Measurements from ENCODE around the gene IMP3. TPM values are rescaled to one million over a fixed set of nuclear protein-coding genes. Genes with fewer than 3 reads are reported as not detected.
A peak's percentile ranks its signal among the peaks of the same experiment; 100 is the strongest.

Gene IMP3
- total and polyA plus RNA-seq, 4 donors, result 45.2 to 94.8 (median 69.6) TPM

DNA sequence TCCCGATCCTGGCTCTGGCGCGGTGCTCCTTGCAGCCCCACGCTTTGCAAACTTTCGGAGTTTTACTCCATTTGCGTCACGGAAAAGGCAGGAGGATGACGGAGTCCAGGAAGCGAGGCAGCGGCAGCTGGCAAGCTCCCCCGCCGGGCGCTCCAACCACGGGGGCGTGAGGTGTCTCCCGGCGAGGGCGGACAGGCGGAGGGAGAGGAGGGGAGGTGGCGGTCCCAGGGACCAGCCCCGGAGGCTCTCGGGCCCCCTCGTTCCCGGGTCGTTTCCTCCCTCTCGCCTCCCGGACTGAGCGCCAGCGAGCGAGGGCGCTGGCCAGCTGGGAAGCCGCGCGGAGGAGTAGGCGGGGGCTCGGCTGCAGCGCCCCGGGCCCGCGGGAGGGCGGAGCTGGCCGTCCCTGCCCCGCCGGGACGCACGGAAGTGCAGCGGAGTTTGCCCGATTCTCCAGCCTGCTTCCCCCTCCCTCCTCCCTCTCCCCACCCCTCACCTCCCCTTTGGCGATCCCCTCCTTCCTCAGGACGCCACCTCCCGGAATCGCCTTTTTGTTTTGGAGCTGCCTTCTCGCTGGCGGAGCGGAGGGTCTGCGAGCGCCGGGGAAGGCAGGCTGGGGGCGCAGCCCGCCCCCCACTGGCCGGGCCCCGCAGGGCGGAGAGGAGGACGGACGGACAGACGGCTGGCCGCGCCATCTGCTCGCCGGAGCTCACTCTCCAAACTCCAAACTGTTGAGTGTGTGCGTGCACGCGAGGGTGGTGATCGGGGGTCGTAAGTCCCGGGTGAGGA lies 7.5 kb upstream of the IMP3 start, which contains the start of gene SNX33:
TSS of gene SNX33 (plus strand) at position 543 of the 786 bp plus-strand sequence. CDS start 1,191 bp downstream, outside the sequence.
- Histone ChIP-seq H3K9me3 (ENCODE audit: control insufficient read depth in 4 of 4, low read length in 3 of 4) (no peaks in the 10 kb centered on the region), H3K27ac (ENCODE audit: low read depth in 1 of 2, low read length in 2 of 2) (peak within 1 kb of the TSS; percentile 96 to 99), H3K36me3 (ENCODE audit: control insufficient read depth in 4 of 4, insufficient read depth in 3 of 4, low read depth in 1 of 4, low read length in 3 of 4) (peaks cover 0 to 3% (median 1%) of the 10 kb centered on the region in 4 donors), H3K4me3 (ENCODE audit: low read depth in 1 of 3, low read length in 3 of 3) (peak within 1 kb of the TSS; percentile 81 to 91 (median 91)), H3K4me1 (ENCODE audit: control insufficient read depth in 4 of 4, insufficient read depth in 4 of 4, low read length in 3 of 4) (peaks cover 20 to 51% (median 44%) of the 10 kb centered on the region in 4 donors), H3K27me3 (ENCODE audit: control insufficient read depth in 4 of 4, insufficient read depth in 4 of 4, low read length in 3 of 4) (no peaks in the 10 kb centered on the region), H3K9ac (ENCODE audit: low read depth in 1 of 2, low read length in 2 of 2) (peak within 1 kb of the TSS; percentile 55 to 70)
- WGBS, result under 1% methylated on average over 76 of the region's 76 CpGs
- DNase-seq (ENCODE audit: low spot score), result peak; percentile 66
- peak in 1 of 2 donors; percentile 9 for TF ChIP-seq RXRA (IDR thresholded peaks at IDR 0.05)
- TF ChIP-seq SP1 (IDR thresholded peaks at IDR 0.05), result peak; percentile 28
- TF ChIP-seq GABPA (IDR thresholded peaks at IDR 0.05 in 1 of 2, conservative IDR thresholded peaks at IDR 0.05 in 1 of 2), result no peak
- peak in 1 of 2 donors; percentile 11 for TF ChIP-seq RAD21 (IDR thresholded peaks at IDR 0.05)
- TF ChIP-seq, protein P1, sequence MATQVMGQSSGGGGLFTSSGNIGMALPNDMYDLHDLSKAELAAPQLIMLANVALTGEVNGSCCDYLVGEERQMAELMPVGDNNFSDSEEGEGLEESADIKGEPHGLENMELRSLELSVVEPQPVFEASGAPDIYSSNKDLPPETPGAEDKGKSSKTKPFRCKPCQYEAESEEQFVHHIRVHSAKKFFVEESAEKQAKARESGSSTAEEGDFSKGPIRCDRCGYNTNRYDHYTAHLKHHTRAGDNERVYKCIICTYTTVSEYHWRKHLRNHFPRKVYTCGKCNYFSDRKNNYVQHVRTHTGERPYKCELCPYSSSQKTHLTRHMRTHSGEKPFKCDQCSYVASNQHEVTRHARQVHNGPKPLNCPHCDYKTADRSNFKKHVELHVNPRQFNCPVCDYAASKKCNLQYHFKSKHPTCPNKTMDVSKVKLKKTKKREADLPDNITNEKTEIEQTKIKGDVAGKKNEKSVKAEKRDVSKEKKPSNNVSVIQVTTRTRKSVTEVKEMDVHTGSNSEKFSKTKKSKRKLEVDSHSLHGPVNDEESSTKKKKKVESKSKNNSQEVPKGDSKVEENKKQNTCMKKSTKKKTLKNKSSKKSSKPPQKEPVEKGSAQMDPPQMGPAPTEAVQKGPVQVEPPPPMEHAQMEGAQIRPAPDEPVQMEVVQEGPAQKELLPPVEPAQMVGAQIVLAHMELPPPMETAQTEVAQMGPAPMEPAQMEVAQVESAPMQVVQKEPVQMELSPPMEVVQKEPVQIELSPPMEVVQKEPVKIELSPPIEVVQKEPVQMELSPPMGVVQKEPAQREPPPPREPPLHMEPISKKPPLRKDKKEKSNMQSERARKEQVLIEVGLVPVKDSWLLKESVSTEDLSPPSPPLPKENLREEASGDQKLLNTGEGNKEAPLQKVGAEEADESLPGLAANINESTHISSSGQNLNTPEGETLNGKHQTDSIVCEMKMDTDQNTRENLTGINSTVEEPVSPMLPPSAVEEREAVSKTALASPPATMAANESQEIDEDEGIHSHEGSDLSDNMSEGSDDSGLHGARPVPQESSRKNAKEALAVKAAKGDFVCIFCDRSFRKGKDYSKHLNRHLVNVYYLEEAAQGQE (IDR thresholded peaks at IDR 0.05), result no peak
- TF ChIP-seq EGR1 (IDR thresholded peaks at IDR 0.05; ENCODE audit: low read depth in 2 of 2), result peak; percentile 47 to 80
- TF ChIP-seq, protein P2, sequence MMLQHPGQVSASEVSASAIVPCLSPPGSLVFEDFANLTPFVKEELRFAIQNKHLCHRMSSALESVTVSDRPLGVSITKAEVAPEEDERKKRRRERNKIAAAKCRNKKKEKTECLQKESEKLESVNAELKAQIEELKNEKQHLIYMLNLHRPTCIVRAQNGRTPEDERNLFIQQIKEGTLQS (IDR thresholded peaks at IDR 0.05), result no peak
- TF ChIP-seq, protein P3, sequence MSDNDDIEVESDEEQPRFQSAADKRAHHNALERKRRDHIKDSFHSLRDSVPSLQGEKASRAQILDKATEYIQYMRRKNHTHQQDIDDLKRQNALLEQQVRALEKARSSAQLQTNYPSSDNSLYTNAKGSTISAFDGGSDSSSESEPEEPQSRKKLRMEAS (IDR thresholded peaks at IDR 0.05), result peak; percentile 20
- TF ChIP-seq, protein P4, sequence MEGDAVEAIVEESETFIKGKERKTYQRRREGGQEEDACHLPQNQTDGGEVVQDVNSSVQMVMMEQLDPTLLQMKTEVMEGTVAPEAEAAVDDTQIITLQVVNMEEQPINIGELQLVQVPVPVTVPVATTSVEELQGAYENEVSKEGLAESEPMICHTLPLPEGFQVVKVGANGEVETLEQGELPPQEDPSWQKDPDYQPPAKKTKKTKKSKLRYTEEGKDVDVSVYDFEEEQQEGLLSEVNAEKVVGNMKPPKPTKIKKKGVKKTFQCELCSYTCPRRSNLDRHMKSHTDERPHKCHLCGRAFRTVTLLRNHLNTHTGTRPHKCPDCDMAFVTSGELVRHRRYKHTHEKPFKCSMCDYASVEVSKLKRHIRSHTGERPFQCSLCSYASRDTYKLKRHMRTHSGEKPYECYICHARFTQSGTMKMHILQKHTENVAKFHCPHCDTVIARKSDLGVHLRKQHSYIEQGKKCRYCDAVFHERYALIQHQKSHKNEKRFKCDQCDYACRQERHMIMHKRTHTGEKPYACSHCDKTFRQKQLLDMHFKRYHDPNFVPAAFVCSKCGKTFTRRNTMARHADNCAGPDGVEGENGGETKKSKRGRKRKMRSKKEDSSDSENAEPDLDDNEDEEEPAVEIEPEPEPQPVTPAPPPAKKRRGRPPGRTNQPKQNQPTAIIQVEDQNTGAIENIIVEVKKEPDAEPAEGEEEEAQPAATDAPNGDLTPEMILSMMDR (IDR thresholded peaks at IDR 0.05; ENCODE audit: low read depth, low read length, missing input control), result peak; percentile 28
- peak in 1 of 2 donors; percentile 18 for TF ChIP-seq HNF4A (conservative IDR thresholded peaks at IDR 0.05)
- TF ChIP-seq YY1 (IDR thresholded peaks at IDR 0.05), result peak; percentile 22

DNA sequence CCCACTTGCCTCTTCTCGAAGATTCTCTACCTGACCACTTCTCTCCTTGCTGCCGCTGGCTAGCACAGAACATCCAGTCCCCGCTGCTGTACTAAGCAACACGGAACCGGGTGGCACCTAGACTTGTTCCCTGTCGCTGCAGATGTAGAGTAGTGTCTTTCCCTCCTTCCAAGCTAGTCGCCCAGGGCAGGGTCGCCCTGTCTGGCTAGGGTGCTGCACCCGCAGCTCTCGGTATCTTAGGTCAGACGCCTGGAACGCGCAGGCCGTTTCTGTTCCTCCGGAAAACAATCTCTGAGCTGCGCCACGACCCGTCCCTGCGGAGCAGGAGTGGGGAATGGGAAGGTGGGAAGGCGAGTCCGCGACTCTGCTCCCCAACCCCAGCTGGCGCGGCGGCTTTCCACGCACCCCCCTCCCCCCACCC lies 6.9 kb upstream of the IMP3 start:
- no peaks in the 10 kb centered on the region for H3K27me3 ChIP-seq (ENCODE audit: control insufficient read depth in 4 of 4, insufficient read depth in 4 of 4, low read length in 3 of 4)
- DNase-seq (ENCODE audit: low spot score), result no peak
- peaks cover 20 to 48% (median 40%) of the 10 kb centered on the region in 4 donors for H3K4me1 ChIP-seq (ENCODE audit: control insufficient read depth in 4 of 4, insufficient read depth in 4 of 4, low read length in 3 of 4)
- H3K9me3 ChIP-seq (ENCODE audit: control insufficient read depth in 4 of 4, low read length in 3 of 4), result no peaks in the 10 kb centered on the region
- peak overlapping the region; percentile 55 to 70 for H3K9ac ChIP-seq (ENCODE audit: low read depth in 1 of 2, low read length in 2 of 2)
- 1% methylated on average over 26 of the region's 26 CpGs for WGBS
- peak overlapping the region; percentile 81 to 91 (median 91) for H3K4me3 ChIP-seq (ENCODE audit: low read depth in 1 of 3, low read length in 3 of 3)
- peaks cover 0 to 3% (median 1%) of the 10 kb centered on the region in 4 donors for H3K36me3 ChIP-seq (ENCODE audit: control insufficient read depth in 4 of 4, insufficient read depth in 3 of 4, low read depth in 1 of 4, low read length in 3 of 4)
- peak overlapping the region; percentile 96 to 99 for H3K27ac ChIP-seq (ENCODE audit: low read depth in 1 of 2, low read length in 2 of 2)
- TF ChIP-seq, protein P5, sequence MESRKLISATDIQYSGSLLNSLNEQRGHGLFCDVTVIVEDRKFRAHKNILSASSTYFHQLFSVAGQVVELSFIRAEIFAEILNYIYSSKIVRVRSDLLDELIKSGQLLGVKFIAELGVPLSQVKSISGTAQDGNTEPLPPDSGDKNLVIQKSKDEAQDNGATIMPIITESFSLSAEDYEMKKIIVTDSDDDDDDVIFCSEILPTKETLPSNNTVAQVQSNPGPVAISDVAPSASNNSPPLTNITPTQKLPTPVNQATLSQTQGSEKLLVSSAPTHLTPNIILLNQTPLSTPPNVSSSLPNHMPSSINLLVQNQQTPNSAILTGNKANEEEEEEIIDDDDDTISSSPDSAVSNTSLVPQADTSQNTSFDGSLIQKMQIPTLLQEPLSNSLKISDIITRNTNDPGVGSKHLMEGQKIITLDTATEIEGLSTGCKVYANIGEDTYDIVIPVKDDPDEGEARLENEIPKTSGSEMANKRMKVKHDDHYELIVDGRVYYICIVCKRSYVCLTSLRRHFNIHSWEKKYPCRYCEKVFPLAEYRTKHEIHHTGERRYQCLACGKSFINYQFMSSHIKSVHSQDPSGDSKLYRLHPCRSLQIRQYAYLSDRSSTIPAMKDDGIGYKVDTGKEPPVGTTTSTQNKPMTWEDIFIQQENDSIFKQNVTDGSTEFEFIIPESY (IDR thresholded peaks at IDR 0.05), result no peak
- TF ChIP-seq EGR1 (IDR thresholded peaks at IDR 0.05; ENCODE audit: low read depth in 2 of 2) (no peak), GABPA (IDR thresholded peaks at IDR 0.05 in 1 of 2, conservative IDR thresholded peaks at IDR 0.05 in 1 of 2) (no peak), SP1 (IDR thresholded peaks at IDR 0.05) (peak; percentile 5), FOXA1 (IDR thresholded peaks at IDR 0.05) (no peak), FOXA2 (IDR thresholded peaks at IDR 0.05) (no peak), HNF4A (conservative IDR thresholded peaks at IDR 0.05) (no peak), JUND (IDR thresholded peaks at IDR 0.05) (no peak), NR2F2 (IDR thresholded peaks at IDR 0.05) (peak; percentile 13)
- TF ChIP-seq, protein P4 (IDR thresholded peaks at IDR 0.05; ENCODE audit: low read depth, low read length, missing input control), result no peak
